Measurements from ENCODE around the gene DCAF8. TPM values are rescaled to one million over a fixed set of nuclear protein-coding genes. Genes with fewer than 3 reads are reported as not detected.
A peak's percentile ranks its signal among the peaks of the same experiment; 100 is the strongest.

DCAF8 gene
- total and polyA plus RNA-seq, 2 donors from 2014 or later = 69.6 to 136 TPM

DNA sequence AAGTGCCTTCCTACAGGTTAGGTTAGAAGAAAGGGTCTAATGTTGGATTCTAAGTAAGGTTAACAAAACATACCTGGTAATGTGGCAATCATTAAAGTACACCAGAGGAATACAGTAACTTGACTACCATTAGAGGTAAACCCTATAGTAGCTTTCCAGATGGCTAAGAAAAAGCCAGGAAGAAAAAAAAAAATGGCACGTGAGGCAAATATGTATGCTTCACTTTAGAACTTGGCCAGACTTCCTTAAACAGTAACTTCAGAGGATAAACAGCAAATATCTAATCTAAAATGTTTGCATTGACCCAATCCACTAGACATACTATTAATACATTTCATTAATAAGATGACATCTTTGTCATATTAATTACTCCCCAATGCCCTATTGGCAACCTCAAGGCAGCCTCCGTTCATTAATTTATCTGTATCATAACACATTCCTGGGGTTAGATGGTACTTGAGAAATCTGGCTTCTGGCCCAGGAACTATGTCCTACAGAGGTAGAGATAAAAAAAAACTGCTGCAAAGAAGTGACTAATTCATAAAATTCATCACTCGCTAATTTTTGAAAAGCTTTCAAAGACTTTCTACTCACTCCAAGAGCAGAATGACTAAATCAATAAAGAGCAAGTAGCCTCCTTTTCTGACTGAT lies 5.8 kb downstream of the DCAF8 start:
- Histone ChIP-seq H3K27ac (ENCODE audit: low read depth in 2 of 2, low read length in 2 of 2) (no peak overlapping the region), H3K9ac (ENCODE audit: low read length in 3 of 3) (no peak overlapping the region), H3K4me3 (ENCODE audit: low read length in 3 of 3) (no peak overlapping the region), H3K4me1 (ENCODE audit: control insufficient read depth in 2 of 3, insufficient read depth in 2 of 3, low read depth in 1 of 3, low read length in 3 of 3) (peaks cover 3 to 22% (median 15%) of the 10 kb centered on the region in 3 donors), H3K9me3 (ENCODE audit: control insufficient read depth in 2 of 3, insufficient read depth in 1 of 3, low read length in 3 of 3) (no peaks in the 10 kb centered on the region), H3K36me3 (ENCODE audit: control insufficient read depth in 2 of 3, insufficient read depth in 3 of 3, low read length in 3 of 3) (no peaks in the 10 kb centered on the region), H3K27me3 (ENCODE audit: control insufficient read depth, insufficient read depth, low read length) (no peaks in the 10 kb centered on the region)
- no peak for DNase-seq
- FAIRE-seq = no peak
- intact Hi-C loops (cut with DNase I) = no loop called here
- TF ChIP-seq, protein P1, sequence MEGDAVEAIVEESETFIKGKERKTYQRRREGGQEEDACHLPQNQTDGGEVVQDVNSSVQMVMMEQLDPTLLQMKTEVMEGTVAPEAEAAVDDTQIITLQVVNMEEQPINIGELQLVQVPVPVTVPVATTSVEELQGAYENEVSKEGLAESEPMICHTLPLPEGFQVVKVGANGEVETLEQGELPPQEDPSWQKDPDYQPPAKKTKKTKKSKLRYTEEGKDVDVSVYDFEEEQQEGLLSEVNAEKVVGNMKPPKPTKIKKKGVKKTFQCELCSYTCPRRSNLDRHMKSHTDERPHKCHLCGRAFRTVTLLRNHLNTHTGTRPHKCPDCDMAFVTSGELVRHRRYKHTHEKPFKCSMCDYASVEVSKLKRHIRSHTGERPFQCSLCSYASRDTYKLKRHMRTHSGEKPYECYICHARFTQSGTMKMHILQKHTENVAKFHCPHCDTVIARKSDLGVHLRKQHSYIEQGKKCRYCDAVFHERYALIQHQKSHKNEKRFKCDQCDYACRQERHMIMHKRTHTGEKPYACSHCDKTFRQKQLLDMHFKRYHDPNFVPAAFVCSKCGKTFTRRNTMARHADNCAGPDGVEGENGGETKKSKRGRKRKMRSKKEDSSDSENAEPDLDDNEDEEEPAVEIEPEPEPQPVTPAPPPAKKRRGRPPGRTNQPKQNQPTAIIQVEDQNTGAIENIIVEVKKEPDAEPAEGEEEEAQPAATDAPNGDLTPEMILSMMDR (IDR thresholded peaks at IDR 0.05; ENCODE audit: borderline replicate concordance, extremely low read depth, insufficient read depth) = no peak

DNA sequence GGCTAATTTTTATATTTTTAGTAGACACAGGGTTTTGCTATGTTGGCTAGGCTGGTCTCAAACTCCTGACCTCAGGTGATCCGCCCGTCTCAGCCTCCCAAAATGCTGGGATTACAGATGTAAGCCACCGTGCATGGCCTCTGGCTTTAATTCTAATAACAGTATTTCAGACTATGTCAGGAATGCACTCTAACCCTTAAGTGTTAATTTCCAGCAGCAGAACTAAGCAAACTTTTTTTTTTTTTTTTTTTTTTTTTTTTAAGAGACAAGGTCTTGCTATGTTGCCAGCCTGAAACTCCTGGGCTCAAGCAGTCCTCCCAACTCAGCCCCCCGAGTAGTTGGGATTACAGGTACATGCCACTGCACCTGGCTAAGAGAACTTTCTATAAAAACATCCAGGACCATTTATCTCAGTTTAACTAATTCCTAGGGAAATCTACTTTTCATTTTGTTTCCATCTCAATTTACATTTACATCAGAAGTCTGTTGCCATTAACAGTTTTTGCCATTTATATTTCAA lies 6.5 kb downstream of the DCAF8 start:
- Histone ChIP-seq H3K9ac (ENCODE audit: low read length in 3 of 3) (no peak overlapping the region), H3K4me3 (ENCODE audit: low read length in 3 of 3) (no peak overlapping the region), H3K36me3 (ENCODE audit: control insufficient read depth in 2 of 3, insufficient read depth in 3 of 3, low read length in 3 of 3) (no peaks in the 10 kb centered on the region), H3K9me3 (ENCODE audit: control insufficient read depth in 2 of 3, insufficient read depth in 1 of 3, low read length in 3 of 3) (no peaks in the 10 kb centered on the region), H3K27ac (ENCODE audit: low read depth in 2 of 2, low read length in 2 of 2) (no peak overlapping the region), H3K27me3 (ENCODE audit: control insufficient read depth, insufficient read depth, low read length) (no peaks in the 10 kb centered on the region), H3K4me1 (ENCODE audit: control insufficient read depth in 2 of 3, insufficient read depth in 2 of 3, low read depth in 1 of 3, low read length in 3 of 3) (peaks cover 3 to 28% (median 11%) of the 10 kb centered on the region in 3 donors)
- TF ChIP-seq, protein P1 (IDR thresholded peaks at IDR 0.05; ENCODE audit: borderline replicate concordance, extremely low read depth, insufficient read depth) = no peak
- intact Hi-C loops (cut with DNase I) = no loop called here
- no peak for FAIRE-seq
- DNase-seq = no peak

DNA sequence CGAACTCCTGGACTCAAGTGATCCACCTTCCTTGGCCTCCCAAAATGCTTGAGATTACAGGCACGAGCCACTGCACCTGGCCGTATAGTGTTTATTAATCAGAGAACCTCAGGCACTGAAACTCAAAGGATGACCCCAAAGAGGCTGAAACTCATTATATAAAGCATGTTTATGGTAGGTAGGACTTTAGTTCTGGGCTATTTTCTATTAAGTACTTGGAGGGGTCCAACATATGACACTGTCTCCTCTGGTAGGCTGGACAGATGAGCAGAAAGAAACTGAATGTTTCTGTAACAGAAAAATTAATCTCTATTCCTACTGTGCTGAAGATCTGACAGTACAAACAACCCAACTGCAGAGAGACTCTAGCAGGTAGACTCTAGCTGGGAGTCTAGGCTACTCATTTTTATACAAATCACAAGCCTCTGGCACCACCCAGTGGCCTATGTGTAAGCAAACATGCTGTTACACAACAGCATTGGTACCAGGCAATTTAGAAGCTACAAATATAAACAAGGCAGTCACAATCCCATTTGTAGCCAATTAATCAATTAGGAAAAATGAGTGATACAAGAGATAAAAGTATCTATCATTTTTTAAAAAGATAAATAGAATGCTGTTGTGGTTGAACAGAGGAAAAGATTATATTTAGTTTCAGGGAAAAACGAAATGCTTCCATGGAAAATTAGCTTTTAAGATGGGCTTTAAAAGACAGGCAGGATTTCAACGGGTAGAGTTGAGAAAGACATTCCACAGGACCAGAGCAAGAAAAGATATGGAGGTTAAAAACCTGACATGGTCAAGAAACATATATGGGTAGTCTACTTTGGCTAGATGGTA lies 10.4 kb downstream of the DCAF8 start:
- Histone ChIP-seq H3K27me3 (ENCODE audit: control insufficient read depth, insufficient read depth, low read length) (no peaks in the 10 kb centered on the region), H3K27ac (ENCODE audit: low read depth in 2 of 2, low read length in 2 of 2) (no peak overlapping the region), H3K9ac (ENCODE audit: low read length in 3 of 3) (peak overlapping the region in 1 of 3 donors; percentile 23), H3K9me3 (ENCODE audit: control insufficient read depth in 2 of 3, insufficient read depth in 1 of 3, low read length in 3 of 3) (no peaks in the 10 kb centered on the region), H3K4me3 (ENCODE audit: low read length in 3 of 3) (no peak overlapping the region), H3K36me3 (ENCODE audit: control insufficient read depth in 2 of 3, insufficient read depth in 3 of 3, low read length in 3 of 3) (no peaks in the 10 kb centered on the region), H3K4me1 (ENCODE audit: control insufficient read depth in 2 of 3, insufficient read depth in 2 of 3, low read depth in 1 of 3, low read length in 3 of 3) (peaks cover 3 to 32% (median 3%) of the 10 kb centered on the region in 3 donors)
- DNase-seq (peak; percentile 63 to 92 (median 71)), FAIRE-seq (peak; percentile 92)
- intact Hi-C loops (cut with DNase I) = no loop called here
- TF ChIP-seq, protein P1 (IDR thresholded peaks at IDR 0.05; ENCODE audit: borderline replicate concordance, extremely low read depth, insufficient read depth) = peak; percentile 84

All from kidney (tissue), 14 donors.